WERI-Rb-1 (cell line): Measurements from ENCODE around the gene ZNF532.
"Not testable (repeated sequence)": the region's sequence is repeated elsewhere in the genome, so short reads cannot be mapped to it uniquely, and the experiment has no call there.

ENCODE experiments used
- DNase-seq: peaks from one replicate; pipeline ENCODE4 v3.0.0-alpha.2; 2020
- H3K27ac ChIP-seq: fragments of 250-450 bp; sonication (Bioruptor Pico); 2 replicates; pipeline ENCODE4 v1.5.1; 2020; ENCODE audit warnings: mild to moderate bottlenecking, moderate library complexity
- H3K27me3 ChIP-seq: fragments of 250-450 bp; sonication (Bioruptor Pico); 2 replicates; pipeline ENCODE4 v1.5.1; 2021; ENCODE audit warnings: mild to moderate bottlenecking, low read depth, moderate library complexity; ENCODE audit not compliant: insufficient read depth, severe bottlenecking
- H3K36me3 ChIP-seq: fragments of 250-450 bp; sonication (Bioruptor Pico); 2 replicates; pipeline ENCODE4 v1.5.1; 2020; ENCODE audit warnings: mild to moderate bottlenecking, moderate library complexity
- H3K4me3 ChIP-seq: 2 replicates; pipeline ENCODE4 v1.5.1; 2011; ENCODE audit warnings: low read depth, mild to moderate bottlenecking, control low read depth, low read length
- H3K9me3 ChIP-seq: fragments of 250-450 bp; sonication (Bioruptor Pico); 2 replicates; pipeline ENCODE4 v1.5.1; 2021; ENCODE audit warnings: mild to moderate bottlenecking, moderate library complexity; ENCODE audit not compliant: severe bottlenecking
- CTCF ChIP-seq: IDR thresholded peaks from 2 replicates; pipeline ENCODE4 v1.5.1; 2011; ENCODE audit warnings: low read depth, mild to moderate bottlenecking, control low read depth, inconsistent platforms, low read length

Gene ZNF532

GRCh38 chr18:58827428-58827827, 37.2 kb upstream of the ZNF532 start:
- Histone ChIP-seq H3K27ac (no peak overlapping the region), H3K36me3 (no peaks in the 10 kb centered on the region), H3K9me3 (no peaks in the 10 kb centered on the region), H3K27me3 (no peaks in the 10 kb centered on the region), H3K4me3 (no peak overlapping the region)
- TF ChIP-seq CTCF, result no peak
- no peak for DNase-seq

- no peak for DNase-seq
- no peaks in the 10 kb centered on the region for H3K9me3 ChIP-seq
- no peaks in the 10 kb centered on the region for H3K27me3 ChIP-seq
- no peak overlapping the region for H3K27ac ChIP-seq
- TF ChIP-seq CTCF, result no peak
- no peaks in the 10 kb centered on the region for H3K36me3 ChIP-seq
- H3K4me3 ChIP-seq, result no peak overlapping the region
Observed at GRCh38 chr18:58827886-58828285, 36.8 kb upstream of the ZNF532 start.

- Histone ChIP-seq H3K9me3 (no peaks in the 10 kb centered on the region), H3K36me3 (no peaks in the 10 kb centered on the region), H3K4me3 (no peak overlapping the region), H3K27me3 (no peaks in the 10 kb centered on the region), H3K27ac (no peak overlapping the region)
- DNase-seq, result no peak
- TF ChIP-seq CTCF, result no peak
Observed at GRCh38 chr18:58828399-58829121, 36.1 kb upstream of the ZNF532 start.

GRCh38 chr18:58829263-58829662, 35.4 kb upstream of the ZNF532 start:
- Histone ChIP-seq H3K36me3 (no peaks in the 10 kb centered on the region), H3K27ac (no peak overlapping the region), H3K9me3 (no peaks in the 10 kb centered on the region), H3K4me3 (no peak overlapping the region), H3K27me3 (no peaks in the 10 kb centered on the region)
- TF ChIP-seq CTCF, result no peak
- DNase-seq, result no peak

- H3K36me3 ChIP-seq, H3K27ac ChIP-seq, H3K27me3 ChIP-seq, H3K4me3 ChIP-seq, H3K9me3 ChIP-seq, DNase-seq: not testable (repeated sequence)
Observed at GRCh38 chr18:58829886-58830285, 34.8 kb upstream of the ZNF532 start.

GRCh38 chr18:58831606-58832005, 33.1 kb upstream of the ZNF532 start:
- no peak for TF ChIP-seq CTCF
- no peak overlapping the region; the same call in 1 of the 2 replicates for H3K27ac ChIP-seq
- DNase-seq, result no peak
- no peak overlapping the region for H3K4me3 ChIP-seq
- no peaks in the 10 kb centered on the region for H3K27me3 ChIP-seq
- H3K36me3 ChIP-seq, result no peaks in the 10 kb centered on the region
- H3K9me3 ChIP-seq, result no peaks in the 10 kb centered on the region
